Mesenchymal stem cell (in vitro differentiated cells and primary cell): Measurements from ENCODE around the gene REPIN1.
A peak's percentile ranks its signal among the peaks of the same experiment; 100 is the strongest.

Experiments
- DNase-seq: peaks from one replicate; pipeline ENCODE4 v3.0.0-alpha.2; 2013
- H2AFZ ChIP-seq: one replicate; pipeline ENCODE4 v1.6.1; 2013; ENCODE audit warnings: low read depth, mild to moderate bottlenecking, control low read depth, inconsistent platforms, low read length, moderate library complexity
- H2AK5ac ChIP-seq: 2 replicates; pipeline ENCODE4 v1.6.1; 2013; ENCODE audit warnings: low read length, moderate library complexity, mild to moderate bottlenecking, inconsistent platforms; ENCODE audit not compliant: severe bottlenecking
- H2BK120ac ChIP-seq: one replicate; pipeline ENCODE4 v1.6.1; 2013; ENCODE audit warnings: low read depth, mild to moderate bottlenecking, inconsistent platforms, low read length, moderate library complexity
- H2BK12ac ChIP-seq, 2 experiments: one replicate each; pipeline ENCODE4 v1.6.1; 2013; ENCODE audit warnings: inconsistent platforms in 2 of 2, low read length in 2 of 2, mild to moderate bottlenecking in 2 of 2, moderate library complexity in 2 of 2, control low read depth in 1 of 2
- H2BK15ac ChIP-seq: one replicate; pipeline ENCODE4 v1.6.1; 2013; ENCODE audit warnings: mild to moderate bottlenecking, low read depth, inconsistent platforms; ENCODE audit not compliant: poor library complexity, severe bottlenecking
- H2BK5ac ChIP-seq: 2 replicates; pipeline ENCODE4 v1.6.1; 2013; ENCODE audit warnings: low read depth, mild to moderate bottlenecking, low read length, control low read depth, inconsistent platforms; ENCODE audit not compliant: poor library complexity, severe bottlenecking
- H3K14ac ChIP-seq, 2 experiments: one replicate each; pipeline ENCODE4 v1.6.1; 2013; ENCODE audit warnings: inconsistent platforms in 2 of 2, low read length in 2 of 2, control low read depth in 1 of 2, mild to moderate bottlenecking in 1 of 2, moderate library complexity in 1 of 2
- H3K18ac ChIP-seq, 2 experiments: one replicate each; pipeline ENCODE4 v1.6.1; 2013; ENCODE audit warnings: inconsistent platforms in 2 of 2, low read length in 2 of 2, control low read depth in 1 of 2, low read depth in 1 of 2, mild to moderate bottlenecking in 1 of 2
- H3K23ac ChIP-seq, 2 experiments: one replicate each; pipeline ENCODE4 v1.6.1; 2013; ENCODE audit warnings: inconsistent platforms in 2 of 2, low read length in 2 of 2, mild to moderate bottlenecking in 2 of 2, moderate library complexity in 2 of 2, control low read depth in 1 of 2
- H3K27ac ChIP-seq: 2 replicates; pipeline ENCODE4 v1.5.1; 2013; ENCODE audit warnings: mild to moderate bottlenecking, moderate library complexity, low read length, control low read depth, inconsistent platforms; ENCODE audit not compliant: poor library complexity, severe bottlenecking
- H3K27me3 ChIP-seq, 2 experiments: 2 replicates each; pipeline versions ENCODE4 v1.6.1 to v1.7.0; 2013; ENCODE audit warnings: low read length in 2 of 2, mild to moderate bottlenecking in 2 of 2, moderate library complexity in 2 of 2, control low read depth in 1 of 2, inconsistent platforms in 1 of 2; ENCODE audit not compliant: control insufficient read depth in 1 of 2, insufficient read depth in 1 of 2
- H3K36me3 ChIP-seq, 2 experiments: 2 replicates each; pipeline versions ENCODE4 v1.6.1 to v1.7.0; 2013; ENCODE audit warnings: low read length in 2 of 2, control low read depth in 1 of 2, inconsistent platforms in 1 of 2, low read depth in 1 of 2, mild to moderate bottlenecking in 1 of 2; ENCODE audit not compliant: insufficient read depth in 2 of 2, control insufficient read depth in 1 of 2
- H3K4ac ChIP-seq, 2 experiments: one replicate each; pipeline ENCODE4 v1.6.1; 2013; ENCODE audit warnings: inconsistent platforms in 2 of 2, low read length in 2 of 2, mild to moderate bottlenecking in 2 of 2, moderate library complexity in 2 of 2, control low read depth in 1 of 2, low read depth in 1 of 2
- H3K4me1 ChIP-seq: 2 replicates; pipeline ENCODE4 v1.6.1; 2013; ENCODE audit warnings: low read depth, low read length, control low read depth; ENCODE audit not compliant: control insufficient read depth, insufficient read depth
- H3K4me2 ChIP-seq: 2 replicates; pipeline ENCODE4 v1.6.1; 2013; ENCODE audit warnings: low read length, mild to moderate bottlenecking, inconsistent platforms; ENCODE audit not compliant: poor library complexity, severe bottlenecking
- H3K4me3 ChIP-seq, 2 experiments: 2 replicates each; pipeline versions ENCODE4 v1.5.1 to v1.7.0; 2013; ENCODE audit warnings: low read length in 2 of 2, mild to moderate bottlenecking in 2 of 2, control low read depth in 1 of 2, low read depth in 1 of 2; ENCODE audit not compliant: insufficient read depth in 1 of 2
- H3K79me1 ChIP-seq: replicated peaks from 2 replicates; pipeline ENCODE4 v1.6.1; 2013; ENCODE audit warnings: mild to moderate bottlenecking, control low read depth, low read length, inconsistent platforms; ENCODE audit not compliant: poor library complexity, severe bottlenecking
- H3K9ac ChIP-seq: 2 replicates; pipeline ENCODE4 v1.7.0; 2013; ENCODE audit warnings: mild to moderate bottlenecking, low read length, moderate library complexity
- H3K9me3 ChIP-seq: 2 replicates; pipeline ENCODE4 v1.7.0; 2013; ENCODE audit warnings: mild to moderate bottlenecking, low read length; ENCODE audit not compliant: control insufficient read depth
- H4K8ac ChIP-seq: one replicate; pipeline ENCODE4 v1.6.1; 2013; ENCODE audit warnings: inconsistent platforms, mild to moderate bottlenecking, low read length, moderate library complexity
- H4K91ac ChIP-seq: one replicate; pipeline ENCODE4 v1.6.1; 2013; ENCODE audit warnings: mild to moderate bottlenecking, low read length, inconsistent platforms
- WGBS: methylation state at CpG from one replicate; pipeline ENCODE4 v1.1.7; 2013; ENCODE audit warnings: mixed read lengths; 5-methylcytosine and 5-hydroxymethylcytosine counted together

The REPIN1 gene

GRCh38 chr7:150381096-150381495 lies 12.5 kb downstream of the REPIN1 start:
- Histone ChIP-seq H3K4me1 (peaks cover 30% of the 10 kb centered on the region), H3K36me3 (peaks cover 3 to 18% of the 10 kb centered on the region in 2 experiments), H3K79me1 (peaks cover 54% of the 10 kb centered on the region), H3K9ac (no peak overlapping the region), H3K4me3 (no peak overlapping the region), H3K4ac (peak overlapping the region in 1 of 2 experiments; percentile 41), H3K27me3 (no peaks in the 10 kb centered on the region), H4K91ac (no peak overlapping the region), H4K8ac (no peak overlapping the region), H2BK12ac (peak overlapping the region in 1 of 2 experiments; percentile 5), H3K18ac (no peak overlapping the region), H3K27ac (no peak overlapping the region), H3K14ac (no peak overlapping the region), H2BK120ac (no peak overlapping the region), H3K4me2 (no peak overlapping the region), H2BK15ac (no peak overlapping the region), H2AK5ac (no peak overlapping the region), H2AFZ (no peak overlapping the region), H3K23ac (no peak overlapping the region), H2BK5ac (no peak overlapping the region), H3K9me3 (no peaks in the 10 kb centered on the region)
- no peak for DNase-seq
- WGBS, result 85% methylated on average over 9 of the region's 9 CpGs

DNA sequence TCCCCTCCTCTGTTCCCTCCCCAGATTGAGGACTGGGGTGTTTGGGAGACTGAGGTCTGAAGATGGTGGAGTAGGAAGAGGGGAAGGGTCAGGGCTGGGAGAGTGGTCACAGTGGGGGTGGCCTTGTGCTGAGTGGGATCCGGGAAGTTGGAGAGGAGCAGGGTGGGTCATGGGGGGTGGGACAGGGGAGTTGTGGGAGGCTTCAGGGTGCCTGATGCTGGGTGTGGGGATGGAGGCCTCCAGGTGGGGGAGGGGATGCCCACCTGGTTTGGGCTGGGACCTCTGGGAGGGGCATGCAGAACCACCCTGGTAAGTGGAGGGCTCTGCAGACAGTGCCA lies 13.1 kb downstream of the REPIN1 start:
- no peak overlapping the region for H2BK15ac ChIP-seq
- peaks cover 3 to 21% of the 10 kb centered on the region in 2 experiments for H3K36me3 ChIP-seq
- H2BK120ac ChIP-seq, result no peak overlapping the region
- H3K9me3 ChIP-seq, result no peaks in the 10 kb centered on the region
- H2AFZ ChIP-seq, result no peak overlapping the region
- H3K79me1 ChIP-seq, result peaks cover 51% of the 10 kb centered on the region
- no peak overlapping the region for H3K27ac ChIP-seq
- H3K27me3 ChIP-seq, result no peaks in the 10 kb centered on the region
- no peak overlapping the region for H4K8ac ChIP-seq
- H3K4me3 ChIP-seq, result no peak overlapping the region
- no peak overlapping the region for H3K18ac ChIP-seq
- H3K4me2 ChIP-seq, result no peak overlapping the region
- H3K9ac ChIP-seq, result no peak overlapping the region
- no peak overlapping the region for H2AK5ac ChIP-seq
- H2BK5ac ChIP-seq, result no peak overlapping the region
- WGBS, result 100% methylated on average over 1 of the region's 1 CpG
- no peak for DNase-seq
- H2BK12ac ChIP-seq, result no peak overlapping the region
- H3K23ac ChIP-seq, result no peak overlapping the region
- peaks cover 24% of the 10 kb centered on the region for H3K4me1 ChIP-seq
- no peak overlapping the region for H3K4ac ChIP-seq
- peak overlapping the region in 1 of 2 experiments; percentile 49 for H3K14ac ChIP-seq
- H4K91ac ChIP-seq, result no peak overlapping the region

GRCh38 chr7:150382123-150382843 lies 13.7 kb downstream of the REPIN1 start:
- Histone ChIP-seq H3K27me3 (no peaks in the 10 kb centered on the region), H2BK12ac (no peak overlapping the region), H3K14ac (peak overlapping the region in 1 of 2 experiments; percentile 49), H3K18ac (no peak overlapping the region), H3K4me1 (peaks cover 24% of the 10 kb centered on the region), H2BK5ac (no peak overlapping the region), H3K79me1 (peaks cover 52% of the 10 kb centered on the region), H2BK120ac (no peak overlapping the region), H3K4ac (no peak overlapping the region), H3K9ac (no peak overlapping the region), H3K9me3 (no peaks in the 10 kb centered on the region), H3K27ac (no peak overlapping the region), H3K36me3 (peaks cover 3 to 21% of the 10 kb centered on the region in 2 experiments), H3K4me2 (no peak overlapping the region), H2BK15ac (no peak overlapping the region), H2AK5ac (no peak overlapping the region), H3K23ac (no peak overlapping the region), H3K4me3 (no peak overlapping the region), H4K91ac (no peak overlapping the region), H2AFZ (no peak overlapping the region), H4K8ac (no peak overlapping the region)
- no peak for DNase-seq
- WGBS, result 95% methylated on average over 20 of the region's 20 CpGs

- Histone ChIP-seq H2AK5ac (no peak overlapping the region), H3K27me3 (no peaks in the 10 kb centered on the region), H3K9ac (no peak overlapping the region), H3K23ac (no peak overlapping the region), H3K9me3 (no peaks in the 10 kb centered on the region), H3K4me1 (peaks cover 21% of the 10 kb centered on the region), H2BK5ac (no peak overlapping the region), H2BK12ac (no peak overlapping the region), H3K27ac (no peak overlapping the region), H3K4ac (no peak overlapping the region), H4K8ac (no peak overlapping the region), H2AFZ (no peak overlapping the region), H2BK120ac (no peak overlapping the region), H3K14ac (no peak overlapping the region), H3K4me3 (no peak overlapping the region), H3K4me2 (no peak overlapping the region), H3K36me3 (peaks cover 3 to 22% of the 10 kb centered on the region in 2 experiments), H4K91ac (no peak overlapping the region), H3K79me1 (peaks cover 52% of the 10 kb centered on the region), H3K18ac (no peak overlapping the region), H2BK15ac (no peak overlapping the region)
- WGBS, result 98% methylated on average over 3 of the region's 4 CpGs
- no peak for DNase-seq
Observed at GRCh38 chr7:150382844-150383225, 14.2 kb downstream of the REPIN1 start.
